HG03280 (cell line): ENCODE results near the gene NRM.
A peak's percentile ranks its signal among the peaks of the same experiment; 100 is the strongest.
"Not testable (repeated sequence)": the region's sequence is repeated elsewhere in the genome, so short reads cannot be mapped to it uniquely, and the experiment has no call there.

Experiments
- ATAC-seq: cut with Tn5 transposase; IDR thresholded peaks from one replicate; pipeline ENCODE4 v1.9.1; 2021; ENCODE audit warnings: mild to moderate bottlenecking, moderate library complexity; ENCODE audit not compliant: unreplicated experiment

Gene NRM

DNA sequence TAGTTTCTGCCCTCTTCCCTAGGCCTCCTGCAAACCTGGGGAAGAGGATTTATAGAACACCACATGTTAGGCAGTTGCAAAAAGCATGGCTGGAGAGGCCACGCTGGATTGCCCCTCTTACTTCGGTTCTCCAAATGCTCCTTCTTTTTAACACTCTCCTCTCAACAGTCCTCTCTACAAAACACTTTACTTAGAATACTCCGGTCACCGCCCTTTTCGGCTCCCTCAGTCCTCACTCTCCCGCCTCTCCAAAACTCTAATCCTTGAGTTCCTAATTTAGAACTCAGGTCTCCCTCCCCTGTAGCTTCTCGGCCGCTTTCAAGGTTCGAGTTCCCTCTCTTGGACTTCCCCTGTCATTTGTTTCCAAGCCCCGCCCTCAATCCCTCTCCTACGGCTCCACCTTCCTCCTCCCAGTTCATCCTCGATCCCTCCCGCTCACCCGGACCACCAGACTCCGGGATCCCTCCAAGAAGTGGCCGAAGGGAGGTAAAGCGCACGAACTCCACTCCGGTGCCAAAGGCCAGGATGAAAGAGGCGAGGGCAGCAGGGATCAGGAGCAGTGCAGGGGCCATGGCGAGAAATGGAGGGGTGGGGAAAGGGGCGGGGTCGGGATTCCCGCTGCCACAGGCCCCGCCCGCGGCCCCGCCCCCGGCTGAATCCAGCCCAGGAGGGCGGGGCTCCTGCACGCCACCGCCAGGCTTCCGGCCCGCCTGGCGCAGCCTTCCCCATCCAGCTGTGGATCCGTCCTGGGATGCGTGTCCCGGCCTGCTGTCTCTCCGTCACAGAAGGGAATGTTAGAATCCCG is at the start of gene NRM:
TSS of gene NRM (minus strand) at position 582 of the 805 bp plus-strand sequence. CDS start at position 572, 10 bp downstream.
- peak; percentile 45 for ATAC-seq

- ATAC-seq: no peak
Observed at GRCh38 chr6:30740540-30740870, 49.7 kb upstream of the NRM start.

- ATAC-seq: no peak
Observed at GRCh38 chr6:30738532-30738931, 47.7 kb upstream of the NRM start.

- ATAC-seq: no peak
Observed at GRCh38 chr6:30735668-30736314, 45.0 kb upstream of the NRM start.

DNA sequence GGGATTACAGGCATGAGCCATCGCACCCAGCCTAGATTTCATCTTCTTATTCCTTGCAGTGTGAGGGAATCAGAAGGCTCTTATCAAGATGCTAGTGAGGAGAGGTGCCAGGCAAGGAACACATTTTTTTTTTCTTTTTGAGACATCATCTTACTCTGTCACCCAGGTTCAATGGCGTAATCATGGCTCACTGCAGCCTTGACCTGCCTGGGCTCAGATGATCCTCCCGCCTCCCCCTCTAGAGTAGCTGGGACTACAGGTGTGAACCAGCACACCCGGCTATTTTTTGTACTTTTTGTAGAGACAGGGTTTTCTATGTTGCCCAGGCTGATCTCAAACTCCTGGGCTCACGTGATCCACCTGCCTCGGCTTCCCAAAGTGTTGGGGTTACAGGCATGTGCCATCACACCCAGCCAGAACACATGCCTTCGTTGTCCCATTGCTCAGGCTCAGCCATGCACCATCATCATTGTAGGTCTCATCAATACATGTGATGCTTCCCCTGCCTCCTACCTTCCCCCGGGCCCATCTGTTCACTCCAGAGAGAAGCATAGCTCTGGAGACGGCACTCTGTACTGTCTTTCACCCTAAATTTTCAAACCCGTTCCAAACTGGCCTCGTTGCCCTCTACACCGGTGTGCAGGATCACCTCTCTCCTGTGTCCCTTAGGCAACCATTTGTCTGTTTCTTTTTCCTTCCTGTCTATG is 41.6 kb upstream of the NRM start:
- no peak for ATAC-seq

DNA sequence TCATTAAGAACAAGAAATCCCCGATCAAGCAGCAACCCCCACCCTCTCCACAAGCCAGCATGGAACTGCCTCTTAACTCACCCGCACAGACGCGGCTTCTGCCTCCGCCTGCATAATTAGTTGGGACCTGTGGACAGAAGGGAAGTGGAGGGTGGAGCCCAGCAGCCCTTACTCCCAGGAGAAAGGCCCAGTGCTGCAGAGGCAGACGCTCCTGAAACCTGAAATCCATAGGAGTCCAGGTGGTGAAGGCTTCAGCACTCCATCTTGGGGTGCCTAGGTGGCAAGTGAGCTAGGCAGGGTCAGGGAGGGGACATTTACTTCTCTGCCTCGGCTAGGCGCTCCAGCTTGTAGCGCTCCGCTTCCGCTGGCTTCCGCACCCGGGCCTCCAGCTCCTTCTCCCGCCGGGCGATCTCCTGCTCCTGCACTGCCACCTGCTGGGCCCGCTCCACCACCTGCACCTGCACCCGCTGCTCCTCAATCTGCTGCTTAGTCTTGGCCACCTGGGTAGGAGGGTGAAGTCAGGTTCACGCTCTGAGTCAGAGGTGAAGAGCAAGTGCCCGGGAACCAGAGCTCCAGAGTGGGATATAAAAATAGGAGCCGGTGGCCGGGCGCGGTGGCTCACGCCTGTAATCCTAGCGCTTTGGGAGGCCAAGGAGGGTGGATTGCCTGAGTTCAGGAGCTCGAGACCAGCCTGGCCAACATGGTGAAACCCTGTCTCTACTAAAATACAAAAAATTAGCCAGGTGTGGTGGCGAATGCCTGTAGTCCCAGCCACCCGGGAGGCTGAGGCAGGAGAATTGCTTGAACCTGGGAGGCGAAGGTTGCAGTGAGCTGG is 40.0 kb upstream of the NRM start:
- no peak for ATAC-seq

DNA sequence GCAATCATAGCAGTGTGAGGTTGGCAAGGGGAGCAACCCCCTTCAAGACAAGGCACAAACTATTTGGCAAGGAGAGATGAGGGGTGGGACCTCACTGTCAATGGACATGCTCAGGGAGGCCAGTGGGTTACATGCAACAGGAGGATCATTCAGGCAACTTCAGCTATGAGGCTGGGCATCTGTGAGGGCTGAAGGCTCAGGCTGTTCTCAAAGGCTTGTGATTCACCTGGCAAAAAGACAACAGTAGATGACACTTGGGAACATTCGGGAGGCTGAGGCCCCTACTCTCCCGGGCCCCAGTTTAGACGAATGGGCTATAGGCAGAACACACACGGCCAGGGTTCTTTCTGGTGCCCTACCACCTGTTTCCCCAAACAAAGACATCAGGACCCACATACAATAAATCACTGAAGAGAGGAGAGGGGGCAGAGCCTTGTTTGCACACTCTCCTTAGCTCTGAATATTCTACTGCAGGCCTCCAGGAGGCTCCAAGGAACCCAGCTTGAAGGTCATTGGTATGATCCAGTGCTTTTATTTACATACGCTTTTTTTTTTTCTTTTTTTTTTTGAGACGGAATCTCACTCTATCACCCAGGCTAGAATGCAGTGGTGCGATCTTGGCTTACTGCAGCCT is 37.3 kb upstream of the NRM start:
- no peak for ATAC-seq

DNA sequence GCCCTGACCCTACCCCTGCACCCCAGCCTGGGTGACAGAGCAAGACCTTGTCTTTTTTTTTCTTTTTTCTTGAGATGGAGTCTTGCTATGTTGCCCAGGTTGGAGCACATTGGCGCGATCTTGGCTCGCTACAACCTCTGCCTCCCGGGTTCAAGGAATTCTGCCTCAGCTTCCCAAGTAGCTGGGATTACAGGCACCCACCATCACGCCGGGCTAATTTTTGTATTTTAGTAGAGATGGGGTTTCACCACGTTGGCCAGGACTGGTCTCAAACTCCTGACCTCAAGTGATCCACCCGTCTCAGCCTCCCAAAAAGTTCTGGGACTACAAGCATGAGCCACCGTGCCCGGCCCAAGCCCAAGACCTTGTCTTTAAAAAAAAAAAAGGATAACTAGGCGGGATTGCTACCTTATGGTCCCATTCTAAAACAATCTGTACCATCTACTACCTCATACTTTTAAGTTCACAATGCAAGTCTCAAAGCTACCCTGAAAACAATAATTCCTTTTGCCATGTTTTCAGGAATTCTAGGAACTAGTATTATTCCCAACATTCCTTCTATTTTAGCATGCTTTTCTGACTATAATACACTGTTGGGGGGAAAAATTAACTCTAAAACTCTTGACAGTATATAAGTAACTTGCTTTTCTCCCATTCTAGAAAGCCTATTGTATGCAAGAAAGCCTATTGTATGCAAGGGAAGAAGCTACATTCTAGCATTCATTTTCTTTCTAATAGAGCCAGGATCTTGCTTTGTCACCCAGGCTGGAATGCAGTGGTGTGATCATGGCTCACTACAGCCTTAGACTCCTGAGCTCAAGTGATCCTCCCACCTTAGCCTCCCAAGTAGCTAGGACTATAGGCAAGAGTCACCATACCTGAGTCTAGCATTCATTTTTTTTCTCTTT is 36.0 kb upstream of the NRM start:
- ATAC-seq: no peak

- no peak for ATAC-seq
Observed at GRCh38 chr6:30725713-30726505, 35.1 kb upstream of the NRM start.

DNA sequence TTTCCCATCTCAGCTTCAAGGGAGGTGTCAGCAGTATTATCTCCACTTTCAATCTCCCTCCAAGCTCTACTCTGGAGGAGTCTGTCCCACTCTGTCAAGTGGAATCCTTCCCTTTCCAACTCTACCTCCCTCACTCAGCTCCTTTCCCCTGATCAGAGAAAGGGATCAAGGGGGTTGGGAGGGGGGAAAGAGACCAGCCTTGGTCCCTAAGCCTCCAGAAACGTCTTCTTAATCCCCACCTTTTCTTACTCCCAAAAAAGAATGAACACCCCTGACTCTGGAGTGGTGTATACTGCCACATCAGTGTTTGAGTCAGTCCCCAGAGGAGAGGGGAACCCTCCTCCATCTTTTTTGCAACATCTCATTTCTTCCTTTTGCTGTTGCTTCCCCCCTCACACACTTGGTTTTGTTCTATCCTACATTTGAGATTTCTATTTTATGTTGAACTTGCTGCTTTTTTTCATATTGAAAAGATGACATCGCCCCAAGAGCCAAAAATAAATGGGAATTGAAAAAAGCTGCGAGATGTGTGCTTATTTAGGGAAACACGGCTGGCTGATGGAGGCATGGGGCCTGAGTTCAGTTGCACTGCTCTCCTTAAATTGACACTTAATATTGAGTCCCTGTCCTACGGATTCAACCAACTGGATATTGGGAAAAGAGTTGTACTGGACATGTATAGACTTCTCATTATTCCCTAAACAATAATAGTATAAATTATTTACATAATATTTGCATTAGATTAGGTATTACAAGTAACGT is 34.3 kb upstream of the NRM start:
- ATAC-seq: no peak

- not testable (repeated sequence) for ATAC-seq
Observed at GRCh38 chr6:30723843-30724741, 33.3 kb upstream of the NRM start.

DNA sequence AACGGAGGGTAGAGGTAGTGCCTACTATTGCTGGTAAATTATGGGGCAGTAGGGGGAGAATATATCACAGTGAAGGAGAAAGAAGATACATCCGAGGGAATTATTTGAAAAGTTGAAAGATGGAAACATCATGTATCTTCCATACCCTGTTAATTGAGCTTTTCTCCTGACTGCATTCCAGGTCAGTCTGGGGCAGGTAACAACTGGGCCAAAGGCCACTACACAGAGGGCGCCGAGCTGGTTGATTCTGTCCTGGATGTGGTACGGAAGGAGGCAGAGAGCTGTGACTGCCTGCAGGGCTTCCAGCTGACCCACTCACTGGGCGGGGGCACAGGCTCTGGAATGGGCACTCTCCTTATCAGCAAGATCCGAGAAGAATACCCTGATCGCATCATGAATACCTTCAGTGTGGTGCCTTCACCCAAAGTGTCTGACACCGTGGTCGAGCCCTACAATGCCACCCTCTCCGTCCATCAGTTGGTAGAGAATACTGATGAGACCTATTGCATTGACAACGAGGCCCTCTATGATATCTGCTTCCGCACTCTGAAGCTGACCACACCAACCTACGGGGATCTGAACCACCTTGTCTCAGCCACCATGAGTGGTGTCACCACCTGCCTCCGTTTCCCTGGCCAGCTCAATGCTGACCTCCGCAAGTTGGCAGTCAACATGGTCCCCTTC is 32.5 kb upstream of the NRM start:
- ATAC-seq: not testable (repeated sequence)

- no peak for ATAC-seq
Observed at GRCh38 chr6:30722280-30723112, 31.7 kb upstream of the NRM start.

DNA sequence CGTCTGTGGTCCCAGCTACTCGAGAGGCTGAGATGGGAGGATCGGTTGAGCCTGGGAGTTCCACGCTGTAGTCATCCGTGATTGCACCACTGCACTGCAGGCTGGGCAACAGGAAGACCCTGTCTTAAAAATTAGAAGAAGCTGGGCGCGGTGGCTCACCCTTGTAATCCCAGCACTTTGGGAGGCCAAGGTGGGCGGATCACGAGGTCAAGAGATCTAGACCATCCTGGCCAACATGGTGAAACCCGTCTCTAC is 31.2 kb upstream of the NRM start:
- not testable (repeated sequence) for ATAC-seq

DNA sequence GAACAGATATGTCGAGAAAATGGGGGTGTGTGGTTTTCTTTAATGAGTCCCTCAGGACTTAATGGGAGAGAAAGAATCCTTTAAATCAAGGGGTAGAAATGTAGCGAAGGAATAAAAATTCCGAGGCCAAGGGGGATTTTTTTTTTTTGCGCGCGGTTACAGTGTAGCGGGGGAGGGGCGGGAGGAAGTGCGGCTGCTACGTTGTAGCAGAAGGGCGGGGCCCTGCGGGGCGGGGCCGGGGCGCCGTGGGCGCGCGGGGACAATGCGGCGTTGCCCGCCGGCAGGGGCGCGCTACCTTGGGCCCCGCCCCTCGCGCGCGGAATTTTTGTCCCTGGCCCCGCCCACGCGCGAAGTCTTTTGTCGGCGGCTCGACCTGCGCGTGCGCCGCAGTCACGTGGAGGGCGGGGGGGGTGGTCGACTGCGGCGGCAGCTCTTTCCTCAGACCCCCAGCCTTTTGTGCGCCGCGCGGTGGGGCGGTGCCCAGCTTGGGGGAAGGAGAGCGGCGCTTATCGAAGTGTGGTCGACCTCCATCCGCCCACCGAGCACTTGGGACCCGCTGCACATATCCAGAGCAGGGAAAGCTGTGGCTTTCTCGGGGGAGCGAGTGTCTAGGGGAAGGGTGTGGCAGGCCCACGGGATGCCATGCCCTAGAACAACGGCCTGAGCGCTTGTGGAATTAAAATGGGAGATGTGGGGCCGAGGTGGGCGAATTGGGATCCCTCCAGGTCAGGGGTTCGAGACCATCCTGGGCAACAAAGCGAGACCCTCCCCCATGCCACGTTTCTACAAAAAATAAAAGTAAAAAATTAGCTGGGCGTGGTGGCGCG is 30.6 kb upstream of the NRM start:
- peak; percentile 33 for ATAC-seq
